Stimulated activated effector memory CD8-positive, alpha-beta T cell treated with anti-CD3 and anti-CD28 coated beads, Interleukin-12 subunit alpha, Interleukin-12 subunit beta, amount 100 ng/mL, for 72 hours (primary cell): ENCODE results near the gene GNAI1.

Experiments used
- ATAC-seq: fragments of 150-1000 bp; cut with Tn5 transposase; 2 replicates; pipeline ENCODE4 v1.10.0; 2021
- DNase-seq, 2 donors: peaks; one replicate each; pipeline ENCODE4 v3.0.0; 2021 to 2022; ENCODE audit warnings: low spot score in 2 of 2
- H3K27ac Mint-ChIP-seq: one replicate; pipeline ENCODE4 v1.8.0; 2022; ENCODE audit warnings: mild to moderate bottlenecking, mixed read lengths
- H3K36me3 Mint-ChIP-seq: one replicate; pipeline ENCODE4 v1.8.0; 2022; ENCODE audit warnings: mild to moderate bottlenecking, mixed read lengths
- H3K4me1 Mint-ChIP-seq: one replicate; pipeline ENCODE4 v1.8.0; 2022; ENCODE audit warnings: mixed read lengths
- H3K4me3 Mint-ChIP-seq: one replicate; pipeline ENCODE4 v1.8.0; 2022; ENCODE audit warnings: mild to moderate bottlenecking, mixed read lengths
- H3K9me3 Mint-ChIP-seq: one replicate; pipeline ENCODE4 v1.8.0; 2022; ENCODE audit warnings: mixed read lengths

Gene GNAI1

DNA sequence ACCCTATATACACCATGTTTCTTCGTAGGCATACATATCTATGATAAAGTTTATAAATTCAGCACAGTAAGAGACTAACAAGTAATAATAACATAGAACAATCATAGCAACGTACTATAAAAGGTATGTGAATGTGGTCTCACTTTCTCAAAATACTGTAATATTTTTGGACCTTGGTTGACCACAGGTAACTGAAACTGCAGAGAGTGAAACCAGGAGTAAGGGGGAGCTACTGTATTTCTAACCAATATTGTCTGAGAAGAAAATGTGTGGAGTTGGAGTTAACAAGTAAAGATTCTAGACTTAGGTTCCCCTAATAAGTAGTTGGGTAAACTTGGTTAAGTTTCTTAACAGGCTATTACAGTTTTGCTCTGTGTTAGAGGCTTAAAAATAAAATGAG, 72.1 kb downstream of the GNAI1 start:
- Mint-ChIP-seq H3K4me3 (no peak overlapping the region), H3K36me3 (no peaks in the 10 kb centered on the region), H3K9me3 (peaks cover 10% of the 10 kb centered on the region), H3K27ac (no peak overlapping the region), H3K4me1 (no peaks in the 10 kb centered on the region)
- DNase-seq (no peak), ATAC-seq (no peak)

- no peak for ATAC-seq
- peaks cover 10% of the 10 kb centered on the region for H3K9me3 Mint-ChIP-seq
- no peak overlapping the region for H3K27ac Mint-ChIP-seq
- no peak for DNase-seq
- no peaks in the 10 kb centered on the region for H3K36me3 Mint-ChIP-seq
- H3K4me1 Mint-ChIP-seq: no peaks in the 10 kb centered on the region
- no peak overlapping the region for H3K4me3 Mint-ChIP-seq
Measured at GRCh38 chr7:80207501-80207900, 72.9 kb downstream of the GNAI1 start.

GRCh38 chr7:80208700-80209099, 74.1 kb downstream of the GNAI1 start:
- no peak for ATAC-seq
- H3K9me3 Mint-ChIP-seq: peaks cover 8% of the 10 kb centered on the region

DNA sequence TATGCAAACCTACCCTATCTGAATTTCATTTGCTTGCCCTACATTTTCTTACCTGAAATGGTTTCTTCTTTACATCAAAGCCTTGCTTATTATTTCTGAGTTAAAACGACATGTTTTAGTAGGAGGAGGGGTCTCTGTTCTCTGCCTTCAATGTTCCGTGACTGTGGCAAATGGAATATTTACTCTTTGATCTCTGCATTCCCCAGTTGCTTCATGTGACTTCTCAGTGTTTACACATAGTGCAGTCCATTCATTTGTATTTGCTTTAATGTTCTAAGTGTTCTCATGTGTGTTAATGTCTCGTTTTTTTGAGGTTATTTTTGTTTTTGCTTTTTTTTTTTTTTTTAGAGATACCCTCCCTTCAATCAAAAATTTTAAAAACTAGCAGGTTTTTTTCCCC, 75.8 kb downstream of the GNAI1 start:
- no peak for DNase-seq
- Mint-ChIP-seq H3K36me3 (no peaks in the 10 kb centered on the region), H3K9me3 (peaks cover 8% of the 10 kb centered on the region), H3K4me3 (no peak overlapping the region), H3K4me1 (no peaks in the 10 kb centered on the region), H3K27ac (no peak overlapping the region)
- no peak for ATAC-seq

More at GRCh38 chr7:80208700-80209099, 74.1 kb downstream of the GNAI1 start:
- Mint-ChIP-seq H3K4me1 (no peaks in the 10 kb centered on the region), H3K27ac (no peak overlapping the region), H3K36me3 (no peaks in the 10 kb centered on the region), H3K4me3 (no peak overlapping the region)
- no peak for DNase-seq

DNA sequence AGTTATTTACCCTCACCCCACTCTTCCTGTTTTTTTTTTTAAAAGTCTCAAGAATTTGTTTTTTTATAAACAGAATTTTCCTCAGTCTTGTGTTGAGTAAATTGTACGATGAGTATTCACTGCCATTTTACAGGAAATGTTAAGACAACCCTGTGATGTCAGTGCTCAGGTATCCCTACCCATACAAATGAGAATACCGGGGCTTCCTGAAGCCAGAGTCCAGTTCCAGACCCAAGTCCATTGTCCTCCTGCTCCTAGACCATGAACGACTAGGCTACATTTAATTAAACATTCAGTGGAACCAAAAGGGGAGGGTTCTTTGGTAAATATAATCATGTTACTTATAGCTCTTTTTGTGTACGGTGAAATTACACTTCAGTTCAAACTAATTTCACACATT, 79.2 kb downstream of the GNAI1 start:
- DNase-seq (no peak), ATAC-seq (no peak)
- no peak overlapping the region for H3K4me3 Mint-ChIP-seq
- H3K36me3 Mint-ChIP-seq: no peaks in the 10 kb centered on the region
- no peaks in the 10 kb centered on the region for H3K4me1 Mint-ChIP-seq
- H3K9me3 Mint-ChIP-seq: peaks cover 5% of the 10 kb centered on the region
- H3K27ac Mint-ChIP-seq: no peak overlapping the region

- Mint-ChIP-seq H3K4me3 (no peak overlapping the region), H3K9me3 (peaks cover 6% of the 10 kb centered on the region), H3K27ac (no peak overlapping the region), H3K36me3 (no peaks in the 10 kb centered on the region), H3K4me1 (no peaks in the 10 kb centered on the region)
- no peak for ATAC-seq
- DNase-seq: no peak
Measured at GRCh38 chr7:80215734-80216133, 81.1 kb downstream of the GNAI1 start.

DNA sequence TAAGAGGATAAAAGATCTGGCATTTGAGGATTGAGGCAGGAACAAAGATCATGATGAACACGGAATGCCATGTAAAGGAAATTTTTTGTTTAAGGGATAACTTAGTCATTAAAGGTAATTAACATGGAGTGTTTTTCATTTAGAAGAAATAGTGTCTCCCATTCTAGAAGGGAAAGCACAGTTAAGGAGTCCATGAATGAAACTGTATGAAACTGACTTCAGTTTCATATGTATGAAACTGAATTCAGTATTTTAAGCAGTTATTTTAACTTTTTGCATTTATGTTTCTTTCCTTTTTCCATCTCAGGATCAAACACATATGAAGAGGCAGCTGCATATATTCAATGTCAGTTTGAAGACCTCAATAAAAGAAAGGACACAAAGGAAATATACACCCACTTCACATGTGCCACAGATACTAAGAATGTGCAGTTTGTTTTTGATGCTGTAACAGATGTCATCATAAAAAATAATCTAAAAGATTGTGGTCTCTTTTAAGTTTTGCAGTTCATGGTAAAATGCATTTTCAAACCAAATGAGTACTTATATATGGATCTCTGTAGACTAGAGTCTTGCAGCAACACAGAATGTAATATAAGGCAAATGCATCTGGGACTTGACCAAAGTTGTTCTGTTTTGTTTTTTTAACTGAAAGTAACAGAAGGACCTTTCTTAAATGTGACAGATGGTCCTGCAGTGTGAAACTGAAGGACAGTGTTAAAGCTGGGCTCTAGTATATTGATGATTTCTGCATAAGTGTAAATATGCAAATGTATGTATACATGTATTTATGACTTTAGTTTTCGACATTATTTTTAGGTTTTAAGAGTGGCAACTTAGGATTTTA, 82.6 kb downstream of the GNAI1 start:
- Mint-ChIP-seq H3K27ac (no peak overlapping the region), H3K4me1 (no peaks in the 10 kb centered on the region), H3K36me3 (no peaks in the 10 kb centered on the region), H3K9me3 (peaks cover 10% of the 10 kb centered on the region), H3K4me3 (no peak overlapping the region)
- no peak for DNase-seq
- ATAC-seq: no peak

- ATAC-seq (peak; percentile 42), DNase-seq (no peak)
- Mint-ChIP-seq H3K4me1 (no peaks in the 10 kb centered on the region), H3K36me3 (no peaks in the 10 kb centered on the region), H3K9me3 (peaks cover 8% of the 10 kb centered on the region), H3K4me3 (no peak overlapping the region), H3K27ac (no peak overlapping the region)
Measured at GRCh38 chr7:80218723-80219122, 84.1 kb downstream of the GNAI1 start.

- H3K9me3 Mint-ChIP-seq: peaks cover 8% of the 10 kb centered on the region
- H3K36me3 Mint-ChIP-seq: no peaks in the 10 kb centered on the region
- no peaks in the 10 kb centered on the region for H3K4me1 Mint-ChIP-seq
- H3K27ac Mint-ChIP-seq: no peak overlapping the region
- no peak for DNase-seq
- ATAC-seq: no peak
- H3K4me3 Mint-ChIP-seq: no peak overlapping the region
Measured at GRCh38 chr7:80220022-80220634, 85.5 kb downstream of the GNAI1 start.

DNA sequence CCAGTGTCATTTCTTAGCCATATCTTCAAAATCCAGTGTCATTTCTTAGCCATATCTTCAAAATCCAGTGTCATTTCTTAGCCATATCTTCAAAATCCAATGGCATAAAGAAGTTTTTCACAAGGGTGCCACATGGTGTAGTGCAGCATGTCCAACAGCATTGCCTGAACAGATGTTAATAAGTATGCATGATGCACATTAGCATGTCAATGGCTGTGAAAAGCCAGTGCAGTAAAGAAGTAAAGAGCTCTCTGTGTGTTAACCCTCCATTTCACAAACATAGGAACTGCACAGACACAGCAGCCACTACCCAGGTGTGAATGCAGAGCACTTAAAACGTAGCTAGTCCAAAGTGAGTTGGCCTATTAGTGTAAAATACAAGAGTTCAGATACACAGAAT, 89.8 kb downstream of the GNAI1 start:
- H3K9me3 Mint-ChIP-seq: peaks cover 15% of the 10 kb centered on the region
- DNase-seq (no peak), ATAC-seq (no peak)
- H3K36me3 Mint-ChIP-seq: no peaks in the 10 kb centered on the region
- no peak overlapping the region for H3K27ac Mint-ChIP-seq
- H3K4me3 Mint-ChIP-seq: no peak overlapping the region
- no peaks in the 10 kb centered on the region for H3K4me1 Mint-ChIP-seq

DNA sequence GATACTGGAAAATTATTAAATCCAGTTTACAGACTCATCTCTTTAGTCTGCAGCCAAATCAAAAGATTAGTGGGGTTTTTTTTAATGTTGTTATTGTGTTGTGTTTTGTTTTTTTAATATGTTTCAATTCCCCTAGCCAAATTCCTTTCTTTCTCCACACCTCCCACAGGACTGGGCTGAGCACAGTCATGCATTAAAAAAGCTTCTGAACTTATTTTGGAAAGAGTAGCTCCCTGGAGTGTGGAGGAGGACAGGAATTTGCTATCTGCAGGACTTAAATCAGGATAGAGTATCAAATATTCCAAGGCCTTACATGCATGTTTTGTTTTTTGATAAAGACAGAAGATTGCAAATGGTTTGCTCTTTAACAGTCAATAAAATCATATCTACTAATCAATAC, 90.7 kb downstream of the GNAI1 start:
- Mint-ChIP-seq H3K4me1 (no peaks in the 10 kb centered on the region), H3K4me3 (no peak overlapping the region), H3K27ac (no peak overlapping the region), H3K9me3 (peaks cover 11% of the 10 kb centered on the region), H3K36me3 (no peaks in the 10 kb centered on the region)
- ATAC-seq: no peak
- DNase-seq: no peak

- H3K4me1 Mint-ChIP-seq: no peaks in the 10 kb centered on the region
- no peak overlapping the region for H3K4me3 Mint-ChIP-seq
- no peaks in the 10 kb centered on the region for H3K36me3 Mint-ChIP-seq
- peaks cover 7% of the 10 kb centered on the region for H3K9me3 Mint-ChIP-seq
- no peak for ATAC-seq
- DNase-seq: no peak
- no peak overlapping the region for H3K27ac Mint-ChIP-seq
Measured at GRCh38 chr7:80226629-80227028, 92.0 kb downstream of the GNAI1 start.

GRCh38 chr7:80230327-80230726, 95.7 kb downstream of the GNAI1 start:
- Mint-ChIP-seq H3K4me3 (no peak overlapping the region), H3K36me3 (no peaks in the 10 kb centered on the region), H3K4me1 (no peaks in the 10 kb centered on the region), H3K9me3 (peaks cover 11% of the 10 kb centered on the region), H3K27ac (no peak overlapping the region)
- ATAC-seq (no peak), DNase-seq (no peak)

- Mint-ChIP-seq H3K27ac (no peak overlapping the region), H3K36me3 (no peaks in the 10 kb centered on the region), H3K9me3 (peaks cover 16% of the 10 kb centered on the region), H3K4me1 (no peaks in the 10 kb centered on the region), H3K4me3 (no peak overlapping the region)
- DNase-seq (no peak), ATAC-seq (no peak)
Measured at GRCh38 chr7:80231707-80232106, 97.1 kb downstream of the GNAI1 start.

GRCh38 chr7:80232979-80233724, 98.5 kb downstream of the GNAI1 start:
- Mint-ChIP-seq H3K36me3 (no peaks in the 10 kb centered on the region), H3K27ac (no peak overlapping the region), H3K4me3 (no peak overlapping the region), H3K9me3 (peaks cover 15% of the 10 kb centered on the region), H3K4me1 (no peaks in the 10 kb centered on the region)
- no peak for ATAC-seq
- DNase-seq: no peak

GRCh38 chr7:80235334-80235733, 100.7 kb downstream of the GNAI1 start:
- Mint-ChIP-seq H3K4me1 (no peaks in the 10 kb centered on the region), H3K9me3 (peaks cover 14% of the 10 kb centered on the region), H3K36me3 (no peaks in the 10 kb centered on the region), H3K4me3 (no peak overlapping the region), H3K27ac (no peak overlapping the region)
- DNase-seq (no peak), ATAC-seq (no peak)
